Skeletal muscle satellite cell (primary cell): Measurements from ENCODE around the gene FNDC4. TPM values are rescaled to one million over a fixed set of nuclear protein-coding genes. Genes with fewer than 3 reads are reported as not detected.

Source experiments
- H3K27me3 ChIP-seq: 2 replicates; pipeline ENCODE4 v1.7.0; 2013; ENCODE audit warnings: low read length; ENCODE audit not compliant: control insufficient read depth, insufficient read depth
- H3K36me3 ChIP-seq: 2 replicates; pipeline ENCODE4 v1.7.0; 2013; ENCODE audit warnings: mild to moderate bottlenecking, control low read depth, low read length; ENCODE audit not compliant: insufficient read depth
- H3K4me1 ChIP-seq: 2 replicates; pipeline ENCODE4 v1.7.0; 2013; ENCODE audit warnings: low read length; ENCODE audit not compliant: control insufficient read depth, insufficient read depth
- H3K4me2 ChIP-seq: 2 replicates; pipeline ENCODE4 v1.7.0; 2013; ENCODE audit warnings: mild to moderate bottlenecking, low read length
- H3K4me3 ChIP-seq: 2 replicates; pipeline ENCODE4 v1.7.0; 2013; ENCODE audit warnings: low read length
- H3K9ac ChIP-seq: 2 replicates; pipeline ENCODE4 v1.7.0; 2013; ENCODE audit warnings: mild to moderate bottlenecking, low read depth, low read length, moderate library complexity
- H3K9me3 ChIP-seq: replicated peaks from 2 replicates; pipeline ENCODE4 v1.7.0; 2013; ENCODE audit warnings: mild to moderate bottlenecking, control low read depth, low read length
- small RNA-seq: library from RNA; depleted of rRNA; stranded (forward); fragments of <200 nt; gene quantifications from one replicate; pipeline ENCODE3, GENCODE V24; 2012

Gene FNDC4

DNA sequence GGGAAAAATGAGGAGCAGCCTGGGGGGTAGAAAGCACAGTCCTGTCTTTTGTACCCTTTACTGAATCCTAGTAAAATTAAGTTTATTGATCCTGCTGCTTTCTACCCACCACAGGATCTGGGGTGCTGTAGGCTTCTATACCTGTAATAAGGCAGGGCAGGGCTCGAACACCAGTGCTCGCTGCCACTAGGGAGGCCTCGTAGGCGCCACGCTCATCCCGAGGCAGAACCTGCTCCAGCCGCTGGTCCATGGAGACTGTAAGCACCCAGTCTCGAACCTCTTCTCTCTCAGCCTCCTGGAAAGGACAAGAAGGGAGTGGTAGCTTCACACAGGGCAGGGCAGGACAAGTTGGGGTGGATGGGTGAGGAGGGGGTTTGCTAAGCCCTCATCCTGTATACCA is 49.8 kb downstream of the FNDC4 start:
- no peak overlapping the region for H3K9ac ChIP-seq
- H3K9me3 ChIP-seq, result no peaks in the 10 kb centered on the region
- H3K4me1 ChIP-seq, result no peaks in the 10 kb centered on the region
- H3K4me2 ChIP-seq, result no peak overlapping the region
- H3K4me3 ChIP-seq, result no peak overlapping the region
- H3K36me3 ChIP-seq, result peaks cover 53% of the 10 kb centered on the region
- no peaks in the 10 kb centered on the region for H3K27me3 ChIP-seq

DNA sequence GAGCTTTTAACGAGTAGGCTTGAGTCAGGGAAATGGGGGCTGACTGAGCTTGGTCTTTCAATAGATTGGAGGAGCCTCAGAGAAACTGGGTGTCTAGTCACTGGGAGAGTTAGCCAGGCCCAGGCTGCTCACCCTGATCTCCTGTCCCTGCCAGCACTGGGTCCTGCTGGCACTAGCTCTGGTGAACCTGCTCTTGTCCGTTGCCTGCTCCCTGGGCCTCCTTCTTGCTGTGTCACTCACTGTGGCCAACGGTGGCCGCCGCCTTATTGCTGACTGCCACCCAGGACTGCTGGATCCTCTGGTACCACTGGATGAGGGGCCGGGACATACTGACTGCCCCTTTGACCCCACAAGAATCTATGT is 52.1 kb downstream of the FNDC4 start:
- Histone ChIP-seq H3K4me1 (no peaks in the 10 kb centered on the region), H3K4me2 (no peak overlapping the region), H3K9me3 (no peaks in the 10 kb centered on the region), H3K27me3 (no peaks in the 10 kb centered on the region), H3K9ac (no peak overlapping the region), H3K36me3 (peaks cover 61% of the 10 kb centered on the region), H3K4me3 (no peak overlapping the region)

DNA sequence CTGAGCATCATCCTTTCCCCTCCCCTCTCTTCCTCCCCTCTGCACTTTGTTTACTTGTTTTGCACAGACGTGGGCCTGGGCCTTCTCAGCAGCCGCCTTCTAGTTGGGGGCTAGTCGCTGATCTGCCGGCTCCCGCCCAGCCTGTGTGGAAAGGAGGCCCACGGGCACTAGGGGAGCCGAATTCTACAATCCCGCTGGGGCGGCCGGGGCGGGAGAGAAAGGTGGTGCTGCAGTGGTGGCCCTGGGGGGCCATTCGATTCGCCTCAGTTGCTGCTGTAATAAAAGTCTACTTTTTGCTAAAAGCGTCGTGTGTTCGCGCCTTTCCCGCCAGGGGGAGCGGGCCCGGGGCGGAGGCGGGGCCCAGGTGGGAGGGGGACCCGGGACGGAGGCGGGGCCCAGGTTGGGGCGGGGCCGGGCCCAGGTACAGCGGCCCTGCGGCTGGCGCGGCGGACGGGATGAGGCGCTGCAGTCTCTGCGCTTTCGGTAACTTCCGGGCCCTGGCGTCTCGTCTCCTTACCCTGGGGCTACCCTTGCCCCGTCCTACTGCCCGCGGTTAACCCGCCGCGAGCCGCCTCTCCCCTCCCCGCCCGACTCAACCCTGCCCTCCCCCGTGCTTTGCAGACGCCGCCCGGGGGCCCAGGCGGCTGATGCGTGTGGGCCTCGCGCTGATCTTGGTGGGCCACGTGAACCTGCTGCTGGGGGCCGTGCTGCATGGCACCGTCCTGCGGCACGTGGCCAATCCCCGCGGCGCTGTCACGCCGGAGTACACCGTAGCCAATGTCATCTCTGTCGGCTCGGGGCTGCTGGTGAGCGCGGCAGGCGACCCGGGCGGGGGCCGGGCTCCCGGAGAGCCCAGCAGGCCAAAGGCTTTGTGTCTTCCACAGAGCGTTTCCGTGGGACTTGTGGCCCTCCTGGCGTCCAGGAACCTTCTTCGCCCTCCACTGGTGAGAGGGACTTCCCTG is 52.8 kb downstream of the FNDC4 start, which contains the start of gene KRTCAP3:
Gene KRTCAP3, plus strand, starts transcription at position 424 of the 962 bp plus-strand sequence. Its CDS starts 32 bp downstream, at position 456.
- Histone ChIP-seq H3K4me3 (no peak within 1 kb of the TSS), H3K4me2 (no peak within 1 kb of the TSS), H3K9me3 (no peaks in the 10 kb centered on the region), H3K9ac (no peak within 1 kb of the TSS), H3K27me3 (no peaks in the 10 kb centered on the region), H3K36me3 (peaks cover 58% of the 10 kb centered on the region), H3K4me1 (no peaks in the 10 kb centered on the region)

Small RNA genes lying within 50 kb of the gene (small RNA-seq; reads per million reads assigned to genes)
- not detected for gene RNU6-986P
